HG03066 (cell line): ENCODE measurements around the gene TMEM117.
"Not testable (repeated sequence)": the region's sequence is repeated elsewhere in the genome, so short reads cannot be mapped to it uniquely, and the experiment has no call there.

Experiments
- ATAC-seq: cut with Tn5 transposase; IDR thresholded peaks from one replicate; pipeline ENCODE4 v1.9.1; 2021; ENCODE audit warnings: low read depth; ENCODE audit not compliant: unreplicated experiment

Gene TMEM117

DNA sequence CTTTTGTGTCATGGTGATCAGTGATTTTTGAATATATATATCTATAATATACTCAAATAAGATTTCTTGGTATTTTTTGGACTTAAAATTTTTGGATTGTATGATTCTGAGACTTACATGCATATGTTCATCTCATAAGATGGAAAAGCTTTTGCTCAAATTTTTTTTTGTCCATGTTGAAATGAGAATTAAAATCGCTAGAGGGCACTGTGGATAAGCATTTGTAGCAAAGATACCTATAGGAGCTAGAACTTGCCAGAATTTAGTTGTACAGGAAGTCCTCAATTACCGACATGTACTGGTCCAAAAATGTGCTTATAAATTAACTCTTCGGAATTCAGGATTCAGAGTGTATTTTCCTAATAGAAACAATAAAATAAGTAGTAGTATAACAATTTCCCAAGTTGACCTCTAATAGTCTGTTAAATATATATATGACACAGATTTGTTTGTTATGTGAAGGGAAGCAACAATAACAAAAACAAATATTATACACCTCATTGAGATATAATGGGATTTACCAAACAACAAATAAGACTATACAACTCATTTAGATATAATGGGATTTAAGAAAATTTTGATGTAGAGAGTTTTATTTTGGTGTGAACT lies 179.6 kb downstream of the TMEM117 start:
- peak; percentile 64 for ATAC-seq

DNA sequence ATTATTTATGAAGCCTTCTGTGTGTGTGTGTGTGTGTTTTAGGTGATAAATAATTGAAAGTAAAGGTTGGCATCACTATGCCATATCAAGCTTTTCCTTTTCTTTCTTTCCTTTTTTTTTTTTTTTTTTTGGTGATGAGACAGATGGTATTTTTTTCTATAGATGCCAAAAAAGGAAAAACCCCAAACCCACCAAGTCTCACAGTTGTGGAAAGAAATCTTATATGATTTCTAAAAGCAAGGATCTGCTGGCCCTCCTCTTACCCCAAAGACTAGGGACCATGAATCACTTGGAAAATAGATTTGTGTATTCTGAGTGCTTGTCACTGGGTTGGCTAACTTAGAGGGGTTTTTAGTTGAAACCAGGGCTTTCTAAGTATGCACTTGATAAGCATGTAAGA lies 181.3 kb downstream of the TMEM117 start:
- ATAC-seq: no peak

DNA sequence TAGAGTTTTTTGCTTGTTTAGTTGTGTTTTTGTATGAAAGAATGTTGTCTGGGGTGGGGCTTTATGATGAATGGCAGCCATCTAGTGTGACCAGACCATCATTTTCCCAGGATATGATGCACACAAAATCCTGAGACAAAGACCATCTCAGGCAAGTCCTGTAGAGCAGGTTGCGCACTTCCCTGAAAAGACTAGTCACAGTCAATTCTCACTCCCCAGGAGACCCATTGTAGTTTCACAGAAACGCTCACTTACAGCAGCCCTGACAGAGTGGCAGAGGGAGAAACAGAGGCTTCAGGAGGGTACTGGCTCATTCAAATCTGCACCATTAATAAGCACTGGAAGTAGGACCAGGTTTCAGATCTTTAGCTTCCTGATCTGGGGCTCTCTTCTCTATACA lies 183.2 kb downstream of the TMEM117 start:
- no peak for ATAC-seq

DNA sequence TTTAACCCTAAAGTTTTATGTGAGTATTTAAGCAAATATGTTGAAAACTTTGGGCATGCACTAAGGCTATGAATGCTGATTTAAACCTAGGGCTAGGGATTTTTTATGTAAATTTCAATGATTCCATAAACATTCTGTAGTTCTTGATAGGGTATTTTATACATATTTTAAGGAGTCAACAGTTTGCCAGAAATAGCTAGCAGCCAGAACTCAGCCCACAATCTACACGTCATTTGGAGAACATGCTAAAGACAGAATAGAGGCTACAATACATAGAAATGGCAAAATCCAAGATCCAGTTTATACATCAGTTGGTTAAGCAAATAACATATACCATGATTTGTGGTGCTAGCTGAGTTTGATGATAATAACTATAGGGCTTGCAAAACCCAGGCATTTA lies 184.7 kb downstream of the TMEM117 start:
- ATAC-seq: no peak

DNA sequence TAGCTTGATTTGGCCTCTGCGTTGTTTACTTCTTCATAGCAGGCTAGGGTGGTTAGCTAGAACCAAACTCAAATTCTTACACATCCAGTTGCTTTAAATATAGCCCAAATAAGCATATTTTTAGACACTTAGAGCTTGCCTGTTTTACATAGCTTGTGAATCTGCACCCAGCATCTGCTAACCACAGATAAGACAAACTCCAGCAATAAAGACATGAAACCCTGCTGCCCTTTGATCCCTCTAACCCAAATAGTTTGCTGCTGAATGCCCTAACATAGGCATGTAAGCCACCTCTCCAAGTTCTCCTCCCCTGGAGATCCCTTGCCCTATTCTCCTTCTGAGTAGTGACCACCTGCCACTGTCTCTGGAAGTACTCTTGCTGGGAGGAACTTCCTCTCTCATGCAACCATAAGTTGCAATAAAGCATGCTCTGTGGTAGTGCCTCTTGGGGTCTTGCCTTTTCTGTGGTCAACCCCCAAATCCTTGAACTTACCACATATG lies 185.6 kb downstream of the TMEM117 start:
- ATAC-seq: peak; percentile 90

DNA sequence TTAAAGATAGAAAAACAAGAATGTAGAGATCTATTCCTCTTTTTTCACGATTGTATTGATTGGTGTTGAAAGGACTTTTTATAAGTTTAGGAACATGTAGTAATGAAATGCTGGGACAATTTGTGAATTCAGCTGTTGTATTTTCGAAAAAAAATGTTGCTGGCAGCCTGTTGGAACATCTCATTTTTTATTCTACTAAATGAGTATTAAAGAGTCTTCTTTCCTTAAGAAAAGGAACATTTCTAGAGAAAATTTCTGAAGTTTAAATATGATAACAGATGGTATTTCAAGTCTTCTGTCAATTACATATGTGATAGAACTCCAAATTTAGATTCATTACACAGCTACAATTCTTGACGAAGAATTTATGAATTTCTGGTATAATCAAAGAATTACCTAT lies 189.6 kb downstream of the TMEM117 start:
- no peak for ATAC-seq

DNA sequence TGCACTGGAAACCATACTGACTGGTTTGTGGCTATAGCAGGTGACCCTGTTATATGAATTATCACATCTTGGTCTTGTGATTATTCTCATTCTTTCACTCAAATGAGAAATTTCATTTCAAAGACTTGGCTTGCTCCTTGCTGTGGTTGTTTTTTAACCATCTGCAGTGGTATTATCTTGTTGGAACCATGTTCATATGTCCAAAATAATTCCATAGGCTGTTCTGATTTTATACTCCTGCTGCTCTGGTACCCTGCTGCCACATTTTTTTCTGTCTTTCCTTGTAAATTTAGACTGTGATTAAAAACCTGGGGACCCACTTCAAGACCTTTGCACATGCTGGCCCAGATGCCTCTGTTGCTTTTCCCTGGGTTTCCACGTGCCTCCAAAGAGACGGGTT lies 190.2 kb downstream of the TMEM117 start:
- no peak for ATAC-seq

DNA sequence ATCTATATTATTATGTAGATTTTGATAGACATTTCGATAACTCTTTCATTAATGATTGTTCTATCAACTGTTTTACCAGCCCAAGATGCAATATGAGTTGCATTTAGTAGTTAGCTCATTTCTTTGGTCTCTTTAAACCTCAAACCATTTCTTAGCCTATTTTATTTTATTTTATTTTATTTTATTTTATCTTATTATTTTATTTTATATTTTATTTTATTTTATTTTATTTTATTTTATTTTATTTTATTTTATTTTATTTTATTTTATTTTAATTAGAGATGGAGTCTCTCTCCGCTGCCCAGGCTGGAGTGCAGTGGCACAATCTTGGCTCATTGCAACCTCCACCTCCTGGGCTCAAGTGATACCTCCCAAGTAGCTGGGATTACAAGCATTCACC lies 191.0 kb downstream of the TMEM117 start:
- not testable (repeated sequence) for ATAC-seq

DNA sequence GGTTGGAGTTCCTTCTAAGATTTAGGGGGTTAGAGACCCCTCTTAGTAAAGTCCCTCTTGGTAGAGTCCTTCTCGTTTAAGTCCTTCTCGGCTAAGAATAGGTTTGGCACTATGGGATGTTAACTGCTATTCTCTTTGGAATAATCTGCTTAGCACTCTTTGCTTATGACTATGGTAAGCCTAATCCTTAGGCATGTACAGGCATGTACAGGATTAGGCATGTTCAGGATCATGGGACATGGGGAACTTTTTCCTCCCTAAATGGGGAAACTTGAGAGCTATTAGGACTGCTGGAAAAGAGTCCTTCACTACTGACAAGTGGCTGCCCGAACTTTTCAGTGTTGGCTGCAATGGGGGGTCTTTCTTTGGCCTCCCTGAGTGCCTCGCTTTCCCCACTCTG lies 193.3 kb downstream of the TMEM117 start:
- ATAC-seq: no peak

DNA sequence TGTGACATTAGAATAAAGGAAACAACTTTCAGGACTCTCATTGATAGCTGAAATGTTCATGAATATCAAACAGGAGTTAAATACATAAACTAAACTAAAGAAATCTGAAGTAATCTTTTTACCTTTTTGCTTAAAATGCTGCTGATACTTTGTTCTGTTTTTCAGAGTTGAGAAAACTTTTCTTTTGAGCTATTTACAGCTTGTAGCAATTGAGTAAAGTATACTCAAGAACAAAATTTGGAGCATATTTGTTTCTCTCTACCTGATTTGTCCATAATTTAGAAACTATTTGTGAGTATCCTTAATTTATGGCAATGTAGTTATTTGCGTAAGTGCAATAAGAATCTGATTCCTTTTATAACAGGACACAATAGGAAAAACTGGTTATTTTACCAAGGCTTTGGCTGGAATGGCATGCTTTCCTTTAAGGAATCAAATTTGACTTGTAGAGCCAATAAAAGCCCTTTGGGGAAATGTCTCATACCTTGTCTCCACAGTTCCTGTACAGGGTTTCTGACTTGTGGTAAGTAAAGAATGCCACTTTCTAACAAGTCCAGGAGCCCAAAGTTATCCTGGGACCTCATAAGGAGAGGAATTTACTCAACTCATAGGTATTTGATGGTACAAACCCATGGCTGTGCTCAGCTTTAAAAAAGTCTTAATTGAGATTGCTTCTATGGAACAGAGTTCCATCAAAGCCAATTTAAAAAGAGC lies 195.7 kb downstream of the TMEM117 start:
- no peak for ATAC-seq

DNA sequence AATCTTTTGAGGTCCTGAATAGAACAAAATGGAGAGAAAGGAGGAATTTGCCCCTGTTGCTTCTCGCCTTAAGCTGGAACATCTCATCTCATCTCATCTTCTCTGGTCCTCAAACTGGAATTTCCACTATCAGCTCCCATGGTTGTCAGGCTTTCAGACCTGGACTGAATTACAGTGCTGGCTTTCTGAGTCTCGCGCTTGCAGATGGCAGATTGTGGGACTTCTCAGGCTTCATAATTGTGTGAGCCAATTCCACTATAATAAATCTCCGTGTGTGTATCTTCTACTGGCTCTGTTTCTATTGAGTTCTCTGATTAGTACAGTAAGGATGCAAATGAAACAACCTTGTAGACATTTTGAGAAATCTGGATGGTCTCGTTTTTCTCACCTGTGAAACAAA lies 199.0 kb downstream of the TMEM117 start:
- no peak for ATAC-seq

DNA sequence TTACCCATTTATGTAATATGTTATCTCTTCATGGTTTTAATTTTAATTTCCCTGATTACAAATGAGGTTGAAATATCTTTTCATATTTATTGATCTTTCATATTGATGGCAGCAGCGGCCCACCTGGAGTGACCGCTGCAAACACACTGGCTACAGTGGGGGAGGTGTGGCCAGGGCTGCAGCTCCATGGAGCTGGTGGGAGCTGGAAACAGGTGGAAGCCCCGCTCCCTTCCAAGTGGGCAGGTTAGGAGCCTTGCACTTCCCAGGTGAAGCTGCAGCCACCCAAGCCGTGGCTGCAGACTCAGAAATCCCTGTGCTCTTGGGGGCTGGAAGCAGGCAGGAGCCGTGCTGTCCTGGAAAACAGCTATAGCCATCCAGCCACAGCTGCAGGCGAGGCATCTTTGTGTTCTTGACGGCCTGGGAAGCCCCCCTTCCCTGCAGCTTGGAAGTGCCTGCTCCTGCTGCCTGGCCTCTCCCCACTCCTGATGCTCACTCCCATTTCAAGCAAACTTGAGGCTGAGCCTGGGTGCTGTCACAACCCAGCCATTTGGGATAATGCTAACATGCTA lies 201.1 kb downstream of the TMEM117 start:
- ATAC-seq: no peak

DNA sequence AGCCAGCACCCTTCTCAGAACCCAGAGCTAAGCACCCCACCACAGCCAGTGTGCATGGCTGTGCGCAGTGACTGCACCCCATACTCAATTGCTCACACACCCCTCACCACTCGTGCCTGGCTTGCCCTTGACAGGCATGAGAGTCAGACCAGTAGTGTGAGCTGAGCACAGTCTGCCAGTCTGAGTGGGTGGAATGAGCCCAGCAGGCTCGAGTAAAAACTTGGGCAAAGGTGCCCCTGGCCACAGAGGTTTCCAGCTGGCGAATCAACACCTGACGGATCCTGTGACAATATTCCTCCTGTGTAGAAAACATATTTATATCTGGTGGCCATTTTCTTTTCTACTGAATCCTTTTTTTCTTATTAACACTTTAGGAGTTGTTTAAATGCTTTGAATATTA lies 202.5 kb downstream of the TMEM117 start:
- ATAC-seq: no peak

DNA sequence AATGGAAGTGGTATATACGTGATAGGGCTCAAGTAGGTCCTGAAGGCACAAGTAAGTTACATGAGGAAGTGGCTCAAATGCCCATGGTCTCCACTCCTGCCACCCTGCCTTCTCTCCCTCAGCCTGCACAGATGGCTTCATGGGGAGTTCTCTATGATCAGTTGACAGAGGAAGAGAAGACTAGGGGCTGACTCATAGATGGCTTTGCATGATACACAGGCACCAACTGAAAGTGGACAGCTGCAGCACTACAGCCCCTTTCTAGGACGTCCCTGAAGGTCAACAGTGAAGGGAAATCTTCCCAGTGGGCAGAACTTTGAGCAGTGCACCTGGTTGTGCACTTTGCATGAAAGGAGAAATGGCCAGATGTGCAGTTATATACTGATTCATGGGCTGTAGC lies 208.6 kb downstream of the TMEM117 start:
- not testable (repeated sequence) for ATAC-seq

DNA sequence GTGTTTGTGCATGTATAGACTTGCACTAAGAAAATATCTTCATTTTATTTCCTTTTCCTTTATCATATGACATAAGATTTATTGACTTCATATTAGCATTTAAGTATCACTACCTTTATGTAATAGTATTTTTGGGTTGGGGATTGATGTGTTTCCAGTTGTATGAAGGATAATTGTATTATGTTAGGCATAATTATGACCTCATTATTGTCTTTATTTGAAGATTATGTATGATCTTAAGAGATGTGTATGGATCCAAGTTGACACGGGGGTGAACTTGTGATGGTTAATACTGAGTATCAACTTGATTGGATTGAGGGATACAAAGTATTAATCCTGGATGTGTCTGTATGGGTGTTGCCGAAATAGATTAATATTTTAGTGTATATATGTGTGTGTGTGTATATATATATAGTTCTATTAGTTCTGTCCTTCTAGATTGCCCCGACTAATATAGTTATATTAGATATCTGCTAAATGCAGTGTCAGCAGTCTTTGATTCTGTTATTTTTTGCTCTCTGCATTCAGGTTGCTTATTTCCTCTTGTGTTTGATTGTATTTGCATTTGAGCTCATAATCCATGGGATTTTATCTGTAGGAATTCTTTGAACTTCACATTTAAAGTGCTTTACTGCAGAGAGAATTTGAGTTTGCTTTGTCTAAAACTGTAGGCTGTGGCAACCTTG lies 211.0 kb downstream of the TMEM117 start:
- ATAC-seq: no peak

DNA sequence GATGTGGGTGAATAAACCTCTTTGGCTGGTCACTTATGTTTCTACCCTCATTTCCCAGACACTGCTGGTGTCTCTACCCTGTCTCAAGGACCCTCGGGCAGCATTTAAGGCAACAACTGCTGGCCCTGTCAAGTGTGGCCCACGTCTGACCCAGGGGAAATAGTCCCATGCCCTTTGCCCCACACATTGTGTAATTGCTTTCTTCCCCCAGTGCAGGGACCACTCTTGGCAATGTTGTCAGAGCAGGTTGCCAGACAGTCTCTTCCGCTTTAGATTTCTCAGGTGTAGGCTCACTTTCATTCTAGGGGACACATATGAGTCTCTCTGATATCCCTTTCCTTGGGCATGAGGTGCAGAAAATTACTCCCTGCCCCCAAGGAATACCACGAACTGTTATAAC lies 216.7 kb downstream of the TMEM117 start:
- no peak for ATAC-seq

DNA sequence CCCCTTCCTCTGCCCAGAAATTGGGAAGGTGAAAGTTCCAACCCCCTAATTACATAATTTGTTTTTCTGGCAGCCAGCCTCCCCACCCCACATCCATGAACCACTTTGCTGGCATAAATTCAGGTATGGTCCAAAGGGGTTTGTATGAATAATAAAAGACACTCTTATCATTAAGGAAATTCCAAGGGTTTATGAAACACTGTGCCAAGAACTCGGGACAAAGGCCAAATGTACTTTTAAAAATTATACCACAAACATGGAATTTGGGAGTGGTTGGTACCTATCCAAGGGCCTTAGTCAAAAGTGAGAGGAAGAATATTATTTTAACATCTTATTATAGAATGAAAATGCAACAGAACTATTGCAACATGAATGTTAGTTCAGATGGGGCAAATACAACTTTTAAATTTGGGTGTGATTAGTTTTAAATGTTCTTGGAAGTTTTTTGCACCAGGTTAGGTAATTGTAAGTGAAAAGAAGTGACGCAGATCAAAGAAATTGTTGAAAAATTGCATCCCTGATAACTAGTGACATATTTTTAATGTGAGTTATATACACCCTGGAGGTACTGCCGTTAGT lies 217.8 kb downstream of the TMEM117 start:
- ATAC-seq: no peak

DNA sequence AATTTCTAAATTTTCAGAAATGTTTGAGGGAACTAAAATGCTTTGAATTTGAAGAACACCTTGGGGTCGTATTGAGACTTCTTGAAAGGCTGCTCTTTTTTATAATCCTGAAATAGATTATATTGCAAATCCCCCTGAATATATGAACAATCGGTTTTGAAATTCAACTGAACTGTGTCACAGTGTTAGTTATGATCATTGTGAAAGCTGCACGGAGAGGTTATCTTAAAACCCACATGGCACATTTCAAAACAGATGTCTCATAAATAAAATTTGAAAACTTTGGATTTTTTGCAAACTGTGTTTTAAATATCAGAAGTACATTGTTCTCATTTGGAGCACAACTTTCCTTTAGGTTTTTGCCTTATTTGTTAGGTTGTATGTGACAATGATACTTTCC lies 218.4 kb downstream of the TMEM117 start:
- ATAC-seq: no peak

DNA sequence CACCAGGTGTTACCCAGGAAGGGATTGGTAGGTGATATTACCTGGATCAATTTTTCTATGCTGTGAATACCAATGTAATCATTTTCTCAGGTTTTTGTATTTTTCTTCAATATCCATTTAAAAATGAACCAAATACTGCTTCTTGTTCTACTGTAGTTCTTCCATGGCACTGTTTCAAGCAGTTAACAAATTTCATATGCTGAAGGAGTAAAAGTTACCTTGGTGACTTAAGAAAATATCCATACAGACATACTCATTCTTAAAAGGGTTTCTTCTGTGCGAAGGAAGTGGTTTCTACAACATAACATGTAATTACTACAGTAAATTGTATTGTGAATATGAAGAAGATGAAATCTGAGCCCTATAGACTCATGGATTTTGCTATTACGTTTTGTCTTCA lies 222.5 kb downstream of the TMEM117 start:
- ATAC-seq: no peak

DNA sequence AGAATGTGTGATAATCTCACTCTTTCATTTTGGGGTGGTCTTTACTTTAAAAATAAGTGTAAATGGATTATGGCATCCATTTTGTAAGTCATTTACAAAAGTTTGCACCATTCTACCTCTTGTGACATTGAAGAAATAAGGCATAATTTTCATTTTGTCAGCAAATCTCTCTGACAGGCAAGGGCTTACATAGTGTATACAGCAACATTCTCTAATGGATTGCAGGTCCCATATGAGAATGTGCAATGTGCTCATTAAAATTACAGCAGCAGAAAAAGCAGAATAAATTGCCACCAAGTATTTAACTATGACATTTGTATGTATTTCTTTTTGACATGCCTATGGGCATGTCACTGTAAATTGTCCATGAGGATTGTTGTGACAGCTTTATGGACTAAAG lies 223.6 kb downstream of the TMEM117 start:
- no peak for ATAC-seq

DNA sequence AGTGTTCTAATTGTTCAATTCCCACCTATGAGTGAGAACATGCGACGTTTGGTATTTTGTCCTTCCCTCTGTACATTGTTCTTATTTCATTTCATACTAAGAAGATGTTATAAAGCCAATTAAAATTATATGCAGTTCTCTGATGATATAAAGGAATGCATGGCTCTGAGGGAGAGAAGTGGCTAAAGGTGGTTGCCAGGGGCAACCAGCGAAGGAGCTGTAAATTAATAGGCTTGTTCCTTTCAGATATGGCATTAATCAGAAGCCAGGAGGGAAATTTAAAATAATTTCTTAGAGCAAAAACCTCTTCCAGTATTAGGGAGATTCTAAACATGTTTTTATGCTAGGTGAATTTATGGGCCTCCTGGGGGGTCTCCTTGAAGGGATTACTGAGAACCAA lies 227.8 kb downstream of the TMEM117 start:
- no peak for ATAC-seq
